ENCODE measurements around the gene ZFYVE19.
A peak's percentile ranks its signal among the peaks of the same experiment; 100 is the strongest.

The ZFYVE19 gene

GRCh38 chr15:40843885-40844695 is 37.2 kb downstream of the ZFYVE19 start, which contains the start of gene SPINT1:
Gene SPINT1, plus strand, starts transcription at chr15:40844048. Its CDS starts 507 bp downstream, at chr15:40844555.
- H3K27me3 Mint-ChIP-seq: peaks cover 25% of the 10 kb centered on the region
- ATAC-seq (peak; percentile 83), DNase-seq (peak; percentile 85)
- H3K36me3 Mint-ChIP-seq (ENCODE audit: low read depth): peaks cover 3% of the 10 kb centered on the region
- H3K4me3 Mint-ChIP-seq: peak within 1 kb of the TSS; percentile 86
- H3K9me3 Mint-ChIP-seq: no peaks in the 10 kb centered on the region
- H3K4me1 Mint-ChIP-seq: peaks cover 30% of the 10 kb centered on the region
- peak within 1 kb of the TSS; percentile 27 for H3K27ac Mint-ChIP-seq

- ATAC-seq: peak; percentile 26
These were observed 37.8 kb downstream of the ZFYVE19 start for GRCh38 chr15:40844696-40845030.

GRCh38 chr15:40845036-40845435 is 38.1 kb downstream of the ZFYVE19 start:
- Mint-ChIP-seq H3K4me3 (peak overlapping the region; percentile 86), H3K36me3 (ENCODE audit: low read depth) (peaks cover 3% of the 10 kb centered on the region), H3K27me3 (peaks cover 25% of the 10 kb centered on the region), H3K27ac (peak overlapping the region; percentile 11), H3K4me1 (peaks cover 30% of the 10 kb centered on the region), H3K9me3 (no peaks in the 10 kb centered on the region)
- DNase-seq (no peak), ATAC-seq (no peak)

More at GRCh38 chr15:40844696-40845030, 37.8 kb downstream of the ZFYVE19 start:
- H3K27ac Mint-ChIP-seq: peak overlapping the region; percentile 11
- peak; percentile 54 for DNase-seq
- peaks cover 25% of the 10 kb centered on the region for H3K27me3 Mint-ChIP-seq
- H3K36me3 Mint-ChIP-seq (ENCODE audit: low read depth): peaks cover 3% of the 10 kb centered on the region
- H3K4me1 Mint-ChIP-seq: peaks cover 30% of the 10 kb centered on the region
- peak overlapping the region; percentile 86 for H3K4me3 Mint-ChIP-seq
- no peaks in the 10 kb centered on the region for H3K9me3 Mint-ChIP-seq

GRCh38 chr15:40845511-40846284 is 38.8 kb downstream of the ZFYVE19 start:
- no peak for DNase-seq
- H3K27me3 Mint-ChIP-seq: peaks cover 25% of the 10 kb centered on the region
- H3K9me3 Mint-ChIP-seq: no peaks in the 10 kb centered on the region
- peaks cover 3% of the 10 kb centered on the region for H3K36me3 Mint-ChIP-seq (ENCODE audit: low read depth)
- no peak overlapping the region for H3K27ac Mint-ChIP-seq
- H3K4me3 Mint-ChIP-seq: peak overlapping the region; percentile 86
- peaks cover 30% of the 10 kb centered on the region for H3K4me1 Mint-ChIP-seq
- no peak for ATAC-seq

GRCh38 chr15:40846841-40847222 is 39.9 kb downstream of the ZFYVE19 start:
- H3K36me3 Mint-ChIP-seq (ENCODE audit: low read depth): peaks cover 3% of the 10 kb centered on the region
- no peak overlapping the region for H3K4me3 Mint-ChIP-seq
- DNase-seq (no peak), ATAC-seq (no peak)
- peaks cover 22% of the 10 kb centered on the region for H3K27me3 Mint-ChIP-seq
- peak overlapping the region; percentile 39 for H3K27ac Mint-ChIP-seq
- no peaks in the 10 kb centered on the region for H3K9me3 Mint-ChIP-seq
- H3K4me1 Mint-ChIP-seq: peaks cover 30% of the 10 kb centered on the region

GRCh38 chr15:40847223-40847961 is 40.5 kb downstream of the ZFYVE19 start:
- Mint-ChIP-seq H3K4me3 (no peak overlapping the region), H3K27me3 (peaks cover 20% of the 10 kb centered on the region), H3K27ac (peak overlapping the region; percentile 39), H3K36me3 (ENCODE audit: low read depth) (peaks cover 3% of the 10 kb centered on the region), H3K9me3 (no peaks in the 10 kb centered on the region), H3K4me1 (peaks cover 30% of the 10 kb centered on the region)
- ATAC-seq (no peak), DNase-seq (no peak)

GRCh38 chr15:40850576-40851112 is 43.8 kb downstream of the ZFYVE19 start:
- H3K27me3 Mint-ChIP-seq: peaks cover 3% of the 10 kb centered on the region
- peaks cover 17% of the 10 kb centered on the region for H3K4me1 Mint-ChIP-seq
- no peak overlapping the region for H3K27ac Mint-ChIP-seq
- H3K4me3 Mint-ChIP-seq: no peak overlapping the region
- no peaks in the 10 kb centered on the region for H3K9me3 Mint-ChIP-seq
- ATAC-seq: no peak
- no peak for DNase-seq
- no peaks in the 10 kb centered on the region for H3K36me3 Mint-ChIP-seq (ENCODE audit: low read depth)

- H3K4me1 Mint-ChIP-seq: peaks cover 3% of the 10 kb centered on the region
These were observed 45.6 kb downstream of the ZFYVE19 start for GRCh38 chr15:40852529-40852928.

GRCh38 chr15:40853241-40853890 is 46.5 kb downstream of the ZFYVE19 start:
- DNase-seq (no peak), ATAC-seq (no peak)
- Mint-ChIP-seq H3K9me3 (no peaks in the 10 kb centered on the region), H3K4me1 (no peaks in the 10 kb centered on the region), H3K36me3 (ENCODE audit: low read depth) (no peaks in the 10 kb centered on the region), H3K27me3 (no peaks in the 10 kb centered on the region), H3K4me3 (no peak overlapping the region), H3K27ac (no peak overlapping the region)

More at GRCh38 chr15:40852529-40852928, 45.6 kb downstream of the ZFYVE19 start:
- Mint-ChIP-seq H3K4me3 (no peak overlapping the region), H3K27ac (no peak overlapping the region), H3K36me3 (ENCODE audit: low read depth) (no peaks in the 10 kb centered on the region), H3K27me3 (peaks cover 2% of the 10 kb centered on the region), H3K9me3 (no peaks in the 10 kb centered on the region)
- ATAC-seq (no peak), DNase-seq (no peak)

- no peaks in the 10 kb centered on the region for H3K36me3 Mint-ChIP-seq (ENCODE audit: low read depth)
- ATAC-seq (no peak), DNase-seq (no peak)
- H3K9me3 Mint-ChIP-seq: no peaks in the 10 kb centered on the region
- no peaks in the 10 kb centered on the region for H3K27me3 Mint-ChIP-seq
- H3K4me1 Mint-ChIP-seq: no peaks in the 10 kb centered on the region
- H3K4me3 Mint-ChIP-seq: no peak overlapping the region
- H3K27ac Mint-ChIP-seq: no peak overlapping the region
These were observed 47.3 kb downstream of the ZFYVE19 start for GRCh38 chr15:40854161-40854560.

- no peak for DNase-seq
- no peaks in the 10 kb centered on the region for H3K36me3 Mint-ChIP-seq (ENCODE audit: low read depth)
- H3K27me3 Mint-ChIP-seq: no peaks in the 10 kb centered on the region
- no peak for ATAC-seq
- no peak overlapping the region for H3K27ac Mint-ChIP-seq
- no peak overlapping the region for H3K4me3 Mint-ChIP-seq
- no peaks in the 10 kb centered on the region for H3K4me1 Mint-ChIP-seq
- no peaks in the 10 kb centered on the region for H3K9me3 Mint-ChIP-seq
These were observed 48.9 kb downstream of the ZFYVE19 start for GRCh38 chr15:40855706-40856234.

GRCh38 chr15:40856746-40857145 is 49.9 kb downstream of the ZFYVE19 start:
- ATAC-seq (no peak), DNase-seq (no peak)
- no peaks in the 10 kb centered on the region for H3K27me3 Mint-ChIP-seq
- H3K4me1 Mint-ChIP-seq: no peaks in the 10 kb centered on the region
- H3K9me3 Mint-ChIP-seq: no peaks in the 10 kb centered on the region
- H3K4me3 Mint-ChIP-seq: no peak overlapping the region
- no peaks in the 10 kb centered on the region for H3K36me3 Mint-ChIP-seq (ENCODE audit: low read depth)
- H3K27ac Mint-ChIP-seq: no peak overlapping the region

GRCh38 chr15:40857601-40858341 is 50.9 kb downstream of the ZFYVE19 start:
- Mint-ChIP-seq H3K4me1 (no peaks in the 10 kb centered on the region), H3K27ac (no peak overlapping the region), H3K27me3 (no peaks in the 10 kb centered on the region), H3K36me3 (ENCODE audit: low read depth) (no peaks in the 10 kb centered on the region), H3K9me3 (no peaks in the 10 kb centered on the region), H3K4me3 (no peak overlapping the region)
- peak; percentile 83 for ATAC-seq
- DNase-seq: peak; percentile 86
